T-helper 9 cell (primary cell): ENCODE results near the gene PLXDC2.

Source experiments
- DNase-seq: peaks from one replicate; pipeline ENCODE4 v3.0.0-alpha.2; 2020

The PLXDC2 gene

DNA sequence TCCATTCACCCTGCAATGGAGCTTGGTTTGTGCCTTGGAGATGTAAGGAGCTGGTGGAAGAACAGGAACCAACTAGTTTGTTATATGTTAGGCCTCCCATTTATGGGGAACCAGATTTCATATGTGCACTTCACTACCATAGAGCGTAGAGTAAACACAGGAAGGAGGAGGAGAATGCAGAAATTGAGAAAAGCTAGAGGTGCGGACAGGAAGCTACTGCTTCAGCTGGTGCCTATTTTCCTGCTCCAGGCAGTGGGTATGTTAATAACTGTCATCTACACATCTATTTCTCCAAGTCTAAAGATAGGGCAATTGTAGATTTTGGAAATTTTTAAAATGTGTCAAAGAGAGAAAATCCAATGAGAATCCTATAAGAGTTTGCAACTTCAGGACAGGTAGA, 482.2 kb downstream of the PLXDC2 start:
- no peak for DNase-seq

DNA sequence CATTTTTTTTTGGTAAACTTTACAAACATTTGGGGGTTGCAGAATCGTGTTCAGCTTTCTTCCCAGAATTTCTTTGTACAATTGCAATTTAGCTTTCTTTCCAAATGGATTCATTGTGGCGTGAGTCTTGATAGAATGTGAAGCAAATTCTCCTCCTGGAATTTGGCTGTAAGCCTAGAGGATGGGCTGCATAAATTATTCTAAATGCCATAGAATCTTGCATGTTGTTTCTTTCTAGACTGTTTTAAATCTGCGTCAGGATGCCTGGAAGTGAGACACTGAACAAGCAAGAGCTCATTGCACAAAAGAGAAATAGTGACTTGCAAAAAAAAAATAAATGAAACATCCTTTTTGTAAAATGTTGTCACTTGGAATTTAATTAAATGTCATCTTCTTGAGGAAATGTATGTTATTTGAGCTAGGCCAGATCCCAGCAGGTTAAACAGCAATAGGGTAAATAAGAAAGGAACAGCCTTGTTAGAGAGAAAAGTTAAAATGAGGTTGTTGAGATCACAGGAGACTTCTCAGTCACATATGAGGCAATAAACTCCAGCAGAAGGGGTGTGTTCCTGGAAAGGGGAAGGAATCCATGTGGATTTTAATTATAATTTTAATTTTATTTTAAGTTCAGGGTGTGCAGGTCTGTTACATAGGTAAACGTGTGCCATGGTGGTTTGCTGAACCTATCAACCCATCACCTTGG, 483.0 kb downstream of the PLXDC2 start:
- DNase-seq = no peak

DNA sequence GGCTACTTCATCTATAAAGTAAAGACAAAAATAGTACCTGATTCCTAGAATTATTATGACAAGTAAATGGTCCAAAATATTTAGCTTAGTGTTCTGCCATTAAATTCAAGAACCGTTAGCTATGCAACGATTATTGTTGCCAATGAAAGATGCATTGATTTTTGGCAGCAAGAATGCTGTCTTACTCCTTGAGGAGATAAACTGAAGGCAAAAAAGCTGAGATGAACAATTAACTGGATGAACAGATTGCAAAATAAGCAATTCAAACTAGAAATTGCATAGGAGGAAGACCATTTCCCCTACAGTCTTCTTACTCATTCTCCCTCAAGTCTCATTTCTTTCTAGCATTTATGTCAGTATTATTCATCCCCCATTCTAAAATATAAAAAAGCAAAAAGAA, 484.5 kb downstream of the PLXDC2 start:
- DNase-seq = no peak

DNA sequence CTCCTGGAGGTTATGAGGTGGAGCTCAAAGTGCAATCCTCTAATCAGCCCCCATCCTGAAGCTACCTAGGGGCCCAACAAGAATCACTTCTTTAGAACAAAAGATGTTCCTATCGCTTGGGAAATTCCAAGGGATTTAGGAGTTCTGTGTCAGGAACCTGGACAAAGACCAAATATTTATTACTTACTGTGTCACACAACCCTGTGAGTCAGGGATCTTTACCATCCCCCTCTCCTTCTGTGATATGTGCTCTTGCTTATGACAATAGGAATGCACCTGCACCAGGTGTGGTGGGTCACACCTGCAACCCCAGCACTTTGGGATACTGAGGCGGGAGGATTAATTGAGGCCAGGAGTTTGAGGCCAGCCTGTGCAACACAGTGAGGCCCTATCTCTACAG, 485.8 kb downstream of the PLXDC2 start:
- no peak for DNase-seq

DNA sequence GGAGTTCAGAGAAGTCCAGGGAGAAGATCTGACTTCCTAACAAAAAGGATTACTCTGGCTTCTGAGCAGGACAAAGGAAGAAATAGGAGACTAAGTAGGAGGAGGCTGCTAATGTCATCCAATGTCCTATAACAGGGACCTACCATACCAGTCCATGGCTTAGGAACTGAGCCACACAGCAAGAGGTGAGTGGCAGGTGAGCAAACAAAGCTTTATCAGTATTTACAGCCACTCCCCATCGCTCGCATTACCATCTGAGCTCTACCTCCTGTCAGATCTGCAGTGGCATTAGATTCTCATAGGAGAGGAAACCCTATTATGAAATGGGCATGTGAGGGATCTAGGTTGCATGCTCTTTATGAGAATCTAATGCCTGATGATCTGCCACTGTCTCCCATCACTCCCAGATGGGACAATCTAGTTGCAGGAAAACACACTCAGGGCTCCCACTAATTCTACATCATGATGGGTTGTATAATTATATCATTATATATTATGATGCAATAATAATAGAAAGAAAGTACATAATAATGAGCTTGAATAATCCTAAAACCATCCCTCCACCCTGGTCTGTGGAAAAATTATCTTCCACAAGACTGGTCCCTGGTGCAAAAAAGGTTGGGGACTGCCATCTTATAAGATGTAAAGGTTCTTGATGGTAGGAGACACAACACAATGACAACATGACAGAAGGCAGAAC, 487.4 kb downstream of the PLXDC2 start:
- no peak for DNase-seq

DNA sequence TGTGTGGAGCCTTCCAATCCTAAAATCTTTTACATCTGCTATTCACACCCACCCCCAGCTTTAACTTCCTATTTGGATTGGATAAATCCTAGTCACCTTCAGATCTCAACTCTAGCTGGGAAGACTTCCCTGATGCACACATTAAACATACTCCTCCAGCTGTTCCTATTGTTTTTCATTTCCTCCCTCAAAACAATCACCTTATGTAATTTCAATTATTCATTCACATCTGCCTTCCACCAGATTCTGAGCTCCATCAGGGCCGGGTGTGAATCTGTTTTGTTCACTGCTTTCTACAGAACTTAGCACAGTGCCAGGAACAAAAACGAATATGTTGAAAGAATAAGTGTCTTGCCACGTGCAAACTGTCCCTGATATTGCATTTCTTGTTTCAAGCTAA, 497.4 kb downstream of the PLXDC2 start:
- no peak for DNase-seq

DNA sequence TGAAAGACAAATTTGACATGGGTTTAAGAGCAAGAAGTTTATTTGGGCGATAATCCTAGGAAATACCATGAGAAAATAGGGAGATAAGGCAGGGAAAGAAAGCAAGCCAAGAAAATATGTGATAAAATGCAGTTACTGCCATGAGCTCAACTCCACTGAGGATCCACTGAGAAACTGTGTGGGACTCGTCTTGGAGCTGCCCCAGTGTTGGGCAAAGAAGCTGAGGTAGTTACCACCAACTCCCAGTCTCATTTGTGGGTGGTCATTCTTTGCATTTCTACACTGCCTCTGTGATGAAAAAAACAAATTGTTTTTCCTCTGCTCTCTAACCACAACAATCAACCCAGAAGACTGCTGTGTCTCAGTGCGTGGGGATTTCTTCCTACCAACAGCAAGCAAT, 498.2 kb downstream of the PLXDC2 start:
- no peak for DNase-seq

DNA sequence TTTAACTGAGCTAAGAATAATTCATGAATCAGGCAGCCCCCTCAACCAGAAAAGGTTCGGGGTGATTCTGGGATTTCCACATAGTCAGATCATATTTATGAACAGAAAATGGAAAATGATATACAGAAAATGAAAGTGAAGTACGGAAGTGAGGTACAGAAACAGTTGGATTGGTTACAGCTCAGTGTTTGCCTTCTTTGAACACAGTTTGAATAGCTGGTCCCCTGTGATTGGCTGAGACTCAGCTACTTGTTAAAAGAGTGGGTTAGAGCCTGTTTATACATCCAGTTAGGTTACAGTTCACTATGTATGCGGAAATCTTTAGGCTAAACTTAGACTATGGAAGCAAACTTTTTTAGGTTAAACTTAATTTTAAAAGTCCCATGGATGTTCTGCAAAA, 511.7 kb downstream of the PLXDC2 start:
- no peak for DNase-seq

DNA sequence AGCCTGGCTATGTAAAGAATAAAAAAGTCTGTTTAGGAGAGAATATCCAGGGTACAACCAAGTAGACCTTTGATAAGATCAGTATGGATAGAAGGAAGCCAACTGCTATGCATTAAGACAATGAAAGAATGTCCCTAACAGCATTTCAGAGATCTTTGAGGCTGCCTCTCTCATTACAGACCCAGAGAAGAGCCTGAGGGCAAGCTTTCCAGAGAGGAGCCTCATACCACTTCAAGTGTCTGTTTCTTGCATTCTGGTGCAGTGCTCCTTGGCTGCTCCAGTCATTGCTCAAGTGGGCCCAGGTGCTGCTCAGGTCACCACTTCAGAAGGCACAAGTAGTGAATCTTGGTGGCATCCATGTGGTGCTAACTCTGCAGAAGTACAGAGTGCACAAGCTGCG, 514.0 kb downstream of the PLXDC2 start:
- no peak for DNase-seq

DNA sequence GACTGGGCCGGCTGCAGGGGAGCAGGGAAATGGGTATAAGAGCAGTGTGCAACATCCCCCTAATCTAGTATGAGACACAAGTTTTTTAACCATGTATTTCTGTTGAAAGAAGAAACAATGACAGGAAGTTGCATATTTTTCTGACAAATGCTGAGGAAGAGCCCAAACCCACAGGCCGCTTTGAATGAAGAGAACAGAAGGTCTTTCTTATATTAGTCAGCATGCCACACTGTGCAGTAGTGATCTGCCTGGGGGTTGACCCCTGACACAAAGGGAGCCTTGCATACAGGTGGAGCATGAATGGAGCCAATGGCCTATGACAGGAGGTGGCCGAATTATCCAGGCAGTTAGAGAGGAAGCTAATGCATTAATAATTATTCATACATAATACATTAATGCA, 518.3 kb downstream of the PLXDC2 start:
- DNase-seq = no peak
